HL-60 (cell line): Measurements from ENCODE around the gene CABP2.
A peak's percentile ranks its signal among the peaks of the same experiment; 100 is the strongest.

Experiments
- DNase-seq, 2 experiments: peaks; one replicate each; pipeline ENCODE4 v3.0.0-alpha.2; 2010 to 2020; ENCODE audit warnings: low read depth in 1 of 2, low spot score in 1 of 2
- H3K27ac ChIP-seq: fragments of 250-450 bp; sonication (Bioruptor Pico); replicated peaks from 2 replicates; pipeline ENCODE4 v1.5.1; 2020; ENCODE audit warnings: mild to moderate bottlenecking, moderate library complexity
- H3K27me3 ChIP-seq: fragments of 250-450 bp; sonication (Bioruptor Pico); 2 replicates; pipeline ENCODE4 v1.5.1; 2021; ENCODE audit warnings: mild to moderate bottlenecking, moderate library complexity; ENCODE audit not compliant: insufficient read depth, poor library complexity, severe bottlenecking
- H3K4me3 ChIP-seq: replicated peaks from 2 replicates; pipeline ENCODE4 v1.5.1; 2011; ENCODE audit warnings: mild to moderate bottlenecking, control low read depth, low read length; ENCODE audit not compliant: insufficient read depth
- GABPA ChIP-seq: IDR thresholded peaks from 2 replicates; pipeline ENCODE4 v1.6.1; 2012; ENCODE audit warnings: low read depth
- POLR2AphosphoS5 ChIP-seq: IDR thresholded peaks from 2 replicates; pipeline ENCODE4 v1.6.1; 2012; ENCODE audit warnings: low read depth
- SPI1 ChIP-seq: IDR thresholded peaks from 2 replicates; pipeline ENCODE4 v1.6.1; 2012; ENCODE audit warnings: low read depth, mild to moderate bottlenecking, borderline replicate concordance
- TF ChIP-seq, protein P1 (sequence below): IDR thresholded peaks from 2 replicates; pipeline ENCODE4 v1.6.1; 2012; ENCODE audit warnings: low read depth; ENCODE audit not compliant: insufficient replicate concordance
- TF ChIP-seq, protein P2 (sequence below): IDR thresholded peaks from one replicate; pipeline ENCODE4 v1.5.1; 2011; ENCODE audit warnings: low read length, control low read depth, inconsistent platforms; ENCODE audit not compliant: insufficient read depth

CABP2 gene

DNA sequence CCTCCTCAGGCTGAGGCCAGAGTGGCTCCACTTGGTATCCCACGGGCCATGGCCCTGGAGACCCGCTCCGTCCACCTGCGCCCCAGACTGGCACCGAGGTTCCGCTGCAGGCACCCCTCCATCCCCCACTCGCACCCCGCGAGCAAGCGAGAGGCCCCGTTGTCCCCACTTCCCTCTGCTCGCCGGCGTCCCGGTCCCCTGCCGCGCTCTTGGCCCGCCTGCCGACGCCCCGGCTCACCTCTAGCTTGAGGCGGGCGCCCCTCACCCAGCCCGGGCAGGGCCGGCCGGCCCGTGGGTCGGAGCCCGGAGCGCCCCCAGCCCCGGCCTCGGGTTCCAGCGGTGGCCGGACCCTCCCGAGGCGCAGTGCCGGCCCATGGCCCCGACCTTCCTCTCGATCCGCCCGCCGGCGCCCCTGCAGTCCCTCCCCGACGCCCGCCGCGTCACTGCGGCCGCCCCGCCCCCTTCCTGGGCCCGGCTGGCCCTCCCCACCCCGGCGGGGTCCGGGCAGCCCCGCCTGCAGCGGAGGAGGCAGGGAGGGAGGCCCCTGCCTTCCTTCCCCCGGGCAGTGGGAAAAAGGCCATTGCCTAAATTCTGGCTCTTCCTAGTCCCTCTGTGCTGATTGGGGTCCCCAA is 18.2 kb downstream of the CABP2 start, which contains the start of gene PITPNM1:
Gene PITPNM1, minus strand, starts transcription at position 414 of the 632 bp plus-strand sequence. CDS start 1,183 bp downstream, outside the sequence.
- TF ChIP-seq GABPA (no peak), SPI1 (peak; percentile 67; the same call in 1 of the 2 replicates)
- TF ChIP-seq, protein P1, sequence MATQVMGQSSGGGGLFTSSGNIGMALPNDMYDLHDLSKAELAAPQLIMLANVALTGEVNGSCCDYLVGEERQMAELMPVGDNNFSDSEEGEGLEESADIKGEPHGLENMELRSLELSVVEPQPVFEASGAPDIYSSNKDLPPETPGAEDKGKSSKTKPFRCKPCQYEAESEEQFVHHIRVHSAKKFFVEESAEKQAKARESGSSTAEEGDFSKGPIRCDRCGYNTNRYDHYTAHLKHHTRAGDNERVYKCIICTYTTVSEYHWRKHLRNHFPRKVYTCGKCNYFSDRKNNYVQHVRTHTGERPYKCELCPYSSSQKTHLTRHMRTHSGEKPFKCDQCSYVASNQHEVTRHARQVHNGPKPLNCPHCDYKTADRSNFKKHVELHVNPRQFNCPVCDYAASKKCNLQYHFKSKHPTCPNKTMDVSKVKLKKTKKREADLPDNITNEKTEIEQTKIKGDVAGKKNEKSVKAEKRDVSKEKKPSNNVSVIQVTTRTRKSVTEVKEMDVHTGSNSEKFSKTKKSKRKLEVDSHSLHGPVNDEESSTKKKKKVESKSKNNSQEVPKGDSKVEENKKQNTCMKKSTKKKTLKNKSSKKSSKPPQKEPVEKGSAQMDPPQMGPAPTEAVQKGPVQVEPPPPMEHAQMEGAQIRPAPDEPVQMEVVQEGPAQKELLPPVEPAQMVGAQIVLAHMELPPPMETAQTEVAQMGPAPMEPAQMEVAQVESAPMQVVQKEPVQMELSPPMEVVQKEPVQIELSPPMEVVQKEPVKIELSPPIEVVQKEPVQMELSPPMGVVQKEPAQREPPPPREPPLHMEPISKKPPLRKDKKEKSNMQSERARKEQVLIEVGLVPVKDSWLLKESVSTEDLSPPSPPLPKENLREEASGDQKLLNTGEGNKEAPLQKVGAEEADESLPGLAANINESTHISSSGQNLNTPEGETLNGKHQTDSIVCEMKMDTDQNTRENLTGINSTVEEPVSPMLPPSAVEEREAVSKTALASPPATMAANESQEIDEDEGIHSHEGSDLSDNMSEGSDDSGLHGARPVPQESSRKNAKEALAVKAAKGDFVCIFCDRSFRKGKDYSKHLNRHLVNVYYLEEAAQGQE: no peak

DNA sequence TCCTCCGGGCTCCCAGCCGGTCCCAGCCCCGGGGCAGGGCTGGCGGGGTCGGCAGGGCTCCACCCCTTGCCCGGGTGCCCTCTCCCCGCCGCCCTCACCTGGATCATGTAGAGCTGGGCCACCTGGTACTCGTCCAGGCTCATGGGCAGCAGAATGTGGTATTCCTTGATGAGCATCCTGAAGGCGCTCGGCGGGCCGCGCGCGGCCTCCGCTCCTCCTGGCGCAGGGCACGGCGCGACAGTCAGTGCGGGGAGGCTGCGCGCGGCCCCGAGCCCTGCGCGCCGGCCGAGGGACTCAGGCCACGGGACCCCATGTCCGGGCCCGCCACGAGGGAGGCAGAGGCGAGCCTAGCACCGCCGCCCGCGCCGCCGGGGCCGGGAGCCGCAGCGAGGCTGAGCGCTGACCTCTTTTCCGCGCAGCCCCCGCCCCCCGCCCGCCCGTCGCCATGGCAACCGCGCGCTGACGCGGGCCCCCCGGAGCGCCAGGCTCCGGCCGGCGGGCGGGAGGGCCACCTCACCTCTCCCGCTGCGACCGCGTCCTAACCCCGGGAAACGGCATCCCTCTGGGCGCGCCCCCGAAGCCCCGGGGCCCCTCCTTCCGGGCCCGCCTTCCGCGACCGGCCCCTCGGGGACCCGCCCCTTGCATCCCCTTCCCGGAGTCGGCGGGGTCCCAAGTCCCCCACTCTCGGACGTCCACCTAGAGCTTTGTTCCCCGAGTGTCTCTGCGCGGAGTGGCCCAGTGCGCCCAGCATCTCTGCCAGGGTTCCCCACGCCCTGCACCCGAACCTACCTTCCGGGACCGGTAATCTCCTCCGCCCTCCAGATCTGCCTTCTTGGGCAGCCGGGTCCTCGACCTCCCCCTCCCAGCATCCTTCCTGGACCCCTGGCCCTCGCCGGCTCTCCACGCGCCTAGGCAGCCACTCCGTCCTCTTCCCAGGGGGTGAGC is 19.0 kb downstream of the CABP2 start:
- Histone ChIP-seq H3K4me3 (peak overlapping the region; percentile 89), H3K27me3 (no peaks in the 10 kb centered on the region), H3K27ac (peak overlapping the region; percentile 71)
- DNase-seq: no peak
- TF ChIP-seq, protein P2, sequence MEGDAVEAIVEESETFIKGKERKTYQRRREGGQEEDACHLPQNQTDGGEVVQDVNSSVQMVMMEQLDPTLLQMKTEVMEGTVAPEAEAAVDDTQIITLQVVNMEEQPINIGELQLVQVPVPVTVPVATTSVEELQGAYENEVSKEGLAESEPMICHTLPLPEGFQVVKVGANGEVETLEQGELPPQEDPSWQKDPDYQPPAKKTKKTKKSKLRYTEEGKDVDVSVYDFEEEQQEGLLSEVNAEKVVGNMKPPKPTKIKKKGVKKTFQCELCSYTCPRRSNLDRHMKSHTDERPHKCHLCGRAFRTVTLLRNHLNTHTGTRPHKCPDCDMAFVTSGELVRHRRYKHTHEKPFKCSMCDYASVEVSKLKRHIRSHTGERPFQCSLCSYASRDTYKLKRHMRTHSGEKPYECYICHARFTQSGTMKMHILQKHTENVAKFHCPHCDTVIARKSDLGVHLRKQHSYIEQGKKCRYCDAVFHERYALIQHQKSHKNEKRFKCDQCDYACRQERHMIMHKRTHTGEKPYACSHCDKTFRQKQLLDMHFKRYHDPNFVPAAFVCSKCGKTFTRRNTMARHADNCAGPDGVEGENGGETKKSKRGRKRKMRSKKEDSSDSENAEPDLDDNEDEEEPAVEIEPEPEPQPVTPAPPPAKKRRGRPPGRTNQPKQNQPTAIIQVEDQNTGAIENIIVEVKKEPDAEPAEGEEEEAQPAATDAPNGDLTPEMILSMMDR: no peak
- TF ChIP-seq, protein P1: no peak
- TF ChIP-seq SPI1 (no peak), GABPA (no peak), POLR2AphosphoS5 (no peak)

More for the DNA sequence above, 18.2 kb downstream of the CABP2 start, which contains the start of gene PITPNM1:
- H3K27ac ChIP-seq: peak within 1 kb of the TSS; percentile 71
- peak; percentile 66 to 75 for DNase-seq
- H3K4me3 ChIP-seq: peak within 1 kb of the TSS; percentile 89
- H3K27me3 ChIP-seq: no peaks in the 10 kb centered on the region

DNA sequence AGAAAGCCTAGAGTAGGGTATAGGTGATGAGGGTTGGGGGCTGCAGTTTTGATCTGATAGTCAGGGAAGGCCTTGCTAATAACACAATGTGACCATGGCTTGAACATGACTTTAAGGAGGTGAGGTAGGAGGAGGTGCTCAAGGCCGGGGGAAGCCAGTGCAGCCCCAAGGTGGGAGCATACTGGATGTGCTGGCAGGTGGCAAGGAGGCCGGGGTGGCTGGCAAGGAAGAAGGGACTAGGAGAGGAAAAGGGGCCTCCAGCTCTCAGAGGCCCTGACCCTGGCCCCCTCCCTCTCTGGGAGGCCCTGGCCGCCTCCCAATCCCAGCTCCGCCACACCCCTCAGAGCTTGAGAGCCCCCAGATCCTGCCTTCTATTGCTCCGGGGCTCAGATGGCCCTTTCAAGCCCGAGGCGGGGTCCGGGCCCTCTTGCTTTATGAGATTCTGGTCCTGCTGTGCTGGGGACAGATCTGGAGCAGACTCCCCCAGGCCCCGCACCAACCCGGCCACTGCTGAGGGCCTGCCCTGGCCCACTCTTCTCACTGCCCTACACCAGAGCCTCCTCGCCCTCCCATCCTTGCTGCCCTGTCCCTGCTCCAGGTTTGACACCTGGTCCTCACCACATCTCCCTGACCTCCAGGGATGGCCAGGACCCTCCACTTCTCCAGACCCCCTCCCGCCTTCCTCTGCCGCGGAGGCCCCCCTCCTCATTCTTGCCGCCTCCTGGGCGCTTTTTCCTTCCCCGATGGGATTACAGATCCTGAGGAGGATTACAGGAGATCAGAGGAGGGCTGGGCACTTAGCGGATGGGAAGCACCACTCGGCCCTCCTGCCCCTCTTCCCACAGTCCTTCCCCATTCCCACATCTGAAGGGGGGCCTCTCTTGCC is 19.9 kb downstream of the CABP2 start:
- Histone ChIP-seq H3K27me3 (no peaks in the 10 kb centered on the region), H3K27ac (no peak overlapping the region), H3K4me3 (peak overlapping the region; percentile 89; the same call in 1 of the 2 replicates)
- no peak for DNase-seq
- TF ChIP-seq SPI1 (no peak), POLR2AphosphoS5 (no peak), GABPA (no peak)
- TF ChIP-seq, protein P2: no peak
- TF ChIP-seq, protein P1: no peak
